ENCODE results near the gene TEKT3.

GRCh38 chr17:15265131-15265530 is 76.3 kb downstream of the TEKT3 start, which contains the start of gene PMP22:
- TF ChIP-seq, protein P1, sequence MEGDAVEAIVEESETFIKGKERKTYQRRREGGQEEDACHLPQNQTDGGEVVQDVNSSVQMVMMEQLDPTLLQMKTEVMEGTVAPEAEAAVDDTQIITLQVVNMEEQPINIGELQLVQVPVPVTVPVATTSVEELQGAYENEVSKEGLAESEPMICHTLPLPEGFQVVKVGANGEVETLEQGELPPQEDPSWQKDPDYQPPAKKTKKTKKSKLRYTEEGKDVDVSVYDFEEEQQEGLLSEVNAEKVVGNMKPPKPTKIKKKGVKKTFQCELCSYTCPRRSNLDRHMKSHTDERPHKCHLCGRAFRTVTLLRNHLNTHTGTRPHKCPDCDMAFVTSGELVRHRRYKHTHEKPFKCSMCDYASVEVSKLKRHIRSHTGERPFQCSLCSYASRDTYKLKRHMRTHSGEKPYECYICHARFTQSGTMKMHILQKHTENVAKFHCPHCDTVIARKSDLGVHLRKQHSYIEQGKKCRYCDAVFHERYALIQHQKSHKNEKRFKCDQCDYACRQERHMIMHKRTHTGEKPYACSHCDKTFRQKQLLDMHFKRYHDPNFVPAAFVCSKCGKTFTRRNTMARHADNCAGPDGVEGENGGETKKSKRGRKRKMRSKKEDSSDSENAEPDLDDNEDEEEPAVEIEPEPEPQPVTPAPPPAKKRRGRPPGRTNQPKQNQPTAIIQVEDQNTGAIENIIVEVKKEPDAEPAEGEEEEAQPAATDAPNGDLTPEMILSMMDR (IDR thresholded peaks at IDR 0.05; ENCODE audit: low read length) = no peak
- TF ChIP-seq EZH2 (IDR thresholded peaks at IDR 0.05; ENCODE audit: borderline replicate concordance, low read length) = no peak
